Measurements from ENCODE around the gene ZBTB25. TPM values are rescaled to one million over a fixed set of nuclear protein-coding genes. Genes with fewer than 3 reads are reported as not detected.

The ZBTB25 gene
- 14.5 TPM for total RNA-seq
- polyA plus RNA-seq, result 5.9 TPM

GRCh38 chr14:64503434-64504309 is at the start of gene ZBTB25:
ZBTB25 (minus strand) TSS chr14:64503838; CDS start chr14:64490533, 13,305 bp downstream.
- Histone ChIP-seq H3K27ac (ENCODE audit: low read depth) (peak within 1 kb of the TSS; percentile 100), H3K4me1 (ENCODE audit: insufficient read depth) (peaks cover 4% of the 10 kb centered on the region), H3K4me3 (ENCODE audit: low read depth, low read length) (peak within 1 kb of the TSS; percentile 82), H3K36me3 (ENCODE audit: insufficient read depth) (no peaks in the 10 kb centered on the region)
- peak; percentile 79 for DNase-seq (ENCODE audit: extremely low spot score)
- WGBS, result under 1% methylated on average over 87 of the region's 87 CpGs

DNA sequence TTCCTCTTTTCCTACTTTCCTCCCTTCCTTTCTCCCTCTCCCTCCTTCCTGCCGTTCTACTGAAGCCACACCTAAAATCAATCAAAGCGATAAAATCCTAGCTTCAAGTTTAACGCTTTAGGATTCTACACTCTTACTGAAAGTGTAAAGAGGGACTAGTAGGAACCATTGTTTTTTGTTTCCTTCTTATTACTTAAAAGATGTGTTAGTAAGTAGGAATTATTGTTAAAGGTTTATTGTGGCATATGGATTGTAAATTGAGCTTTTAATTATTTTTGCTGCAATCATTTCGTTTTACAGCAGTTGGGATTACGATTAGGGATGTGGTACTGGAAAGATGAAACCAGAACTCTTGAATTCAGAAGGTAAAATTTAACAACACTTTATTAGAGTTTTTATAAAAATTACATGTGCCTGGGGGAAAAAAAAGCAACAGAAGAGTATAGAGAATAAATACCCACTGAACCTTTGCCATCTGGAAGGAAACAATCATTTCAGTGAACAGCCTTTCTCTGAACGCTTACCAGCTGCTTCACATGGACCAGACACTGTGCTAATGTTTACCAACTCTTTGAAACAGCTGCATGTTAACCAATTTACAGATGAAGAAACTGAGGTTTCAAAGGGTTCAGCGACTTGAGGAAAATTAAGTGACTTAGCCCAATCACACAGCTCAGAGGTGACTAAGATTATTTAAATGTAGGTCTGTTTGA is 47.1 kb upstream of the ZBTB25 start:
- Histone ChIP-seq H3K36me3 (ENCODE audit: insufficient read depth) (no peaks in the 10 kb centered on the region), H3K27ac (ENCODE audit: low read depth) (no peak overlapping the region), H3K4me3 (ENCODE audit: low read depth, low read length) (no peak overlapping the region), H3K4me1 (ENCODE audit: insufficient read depth) (no peaks in the 10 kb centered on the region)
- DNase-seq (ENCODE audit: extremely low spot score), result no peak
- WGBS, result 67% methylated on average over 7 of the region's 7 CpGs

- Histone ChIP-seq H3K27ac (ENCODE audit: low read depth) (no peak within 1 kb of the TSS), H3K4me1 (ENCODE audit: insufficient read depth) (no peaks in the 10 kb centered on the region), H3K36me3 (ENCODE audit: insufficient read depth) (no peaks in the 10 kb centered on the region), H3K4me3 (ENCODE audit: low read depth, low read length) (peak within 1 kb of the TSS; percentile 34)
- DNase-seq (ENCODE audit: extremely low spot score), result no peak
- 16% methylated on average over 54 of the region's 54 CpGs for WGBS
These were observed 46.4 kb upstream of the ZBTB25 start, which contains the start of gene PPP1R36 for GRCh38 chr14:64549791-64550620. PPP1R36 (plus strand) TSS chr14:64549961; CDS start chr14:64549998, 37 bp downstream.

DNA sequence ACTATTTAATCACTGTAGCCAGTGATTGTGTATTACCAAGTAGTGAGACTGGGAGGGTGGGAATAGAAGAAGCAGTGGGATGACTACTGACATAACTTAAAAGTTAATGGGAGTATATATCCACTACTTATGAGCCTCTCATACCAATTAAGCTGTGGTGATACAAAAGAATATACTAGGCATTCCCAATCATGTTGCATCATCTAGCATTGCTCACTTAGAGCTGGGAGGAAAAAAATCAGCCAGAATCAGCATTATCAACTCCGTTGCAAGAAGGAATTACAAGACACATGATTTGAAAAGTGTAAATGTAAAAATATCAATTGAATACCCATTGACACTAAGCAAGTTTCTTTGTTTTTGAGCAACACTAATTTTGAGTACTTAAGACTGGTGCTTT is 45.4 kb upstream of the ZBTB25 start:
- DNase-seq (ENCODE audit: extremely low spot score), result no peak
- no peak overlapping the region for H3K4me3 ChIP-seq (ENCODE audit: low read depth, low read length)
- no peaks in the 10 kb centered on the region for H3K4me1 ChIP-seq (ENCODE audit: insufficient read depth)
- no peaks in the 10 kb centered on the region for H3K36me3 ChIP-seq (ENCODE audit: insufficient read depth)
- H3K27ac ChIP-seq (ENCODE audit: low read depth), result no peak overlapping the region
- 81% methylated on average over 1 of the region's 1 CpG for WGBS

- Histone ChIP-seq H3K4me3 (ENCODE audit: low read depth, low read length) (no peak overlapping the region), H3K4me1 (ENCODE audit: insufficient read depth) (no peaks in the 10 kb centered on the region), H3K36me3 (ENCODE audit: insufficient read depth) (no peaks in the 10 kb centered on the region), H3K27ac (ENCODE audit: low read depth) (no peak overlapping the region)
- 70% methylated on average over 5 of the region's 5 CpGs for WGBS
- no peak for DNase-seq (ENCODE audit: extremely low spot score)
These were observed 41.1 kb upstream of the ZBTB25 start for GRCh38 chr14:64544607-64545312.

- WGBS, result 37% methylated on average over 4 of the region's 4 CpGs
- Histone ChIP-seq H3K27ac (ENCODE audit: low read depth) (no peak overlapping the region), H3K4me1 (ENCODE audit: insufficient read depth) (no peaks in the 10 kb centered on the region), H3K4me3 (ENCODE audit: low read depth, low read length) (peak overlapping the region; percentile 33), H3K36me3 (ENCODE audit: insufficient read depth) (no peaks in the 10 kb centered on the region)
- no peak for DNase-seq (ENCODE audit: extremely low spot score)
These were observed 39.2 kb upstream of the ZBTB25 start for GRCh38 chr14:64542836-64543201.

DNA sequence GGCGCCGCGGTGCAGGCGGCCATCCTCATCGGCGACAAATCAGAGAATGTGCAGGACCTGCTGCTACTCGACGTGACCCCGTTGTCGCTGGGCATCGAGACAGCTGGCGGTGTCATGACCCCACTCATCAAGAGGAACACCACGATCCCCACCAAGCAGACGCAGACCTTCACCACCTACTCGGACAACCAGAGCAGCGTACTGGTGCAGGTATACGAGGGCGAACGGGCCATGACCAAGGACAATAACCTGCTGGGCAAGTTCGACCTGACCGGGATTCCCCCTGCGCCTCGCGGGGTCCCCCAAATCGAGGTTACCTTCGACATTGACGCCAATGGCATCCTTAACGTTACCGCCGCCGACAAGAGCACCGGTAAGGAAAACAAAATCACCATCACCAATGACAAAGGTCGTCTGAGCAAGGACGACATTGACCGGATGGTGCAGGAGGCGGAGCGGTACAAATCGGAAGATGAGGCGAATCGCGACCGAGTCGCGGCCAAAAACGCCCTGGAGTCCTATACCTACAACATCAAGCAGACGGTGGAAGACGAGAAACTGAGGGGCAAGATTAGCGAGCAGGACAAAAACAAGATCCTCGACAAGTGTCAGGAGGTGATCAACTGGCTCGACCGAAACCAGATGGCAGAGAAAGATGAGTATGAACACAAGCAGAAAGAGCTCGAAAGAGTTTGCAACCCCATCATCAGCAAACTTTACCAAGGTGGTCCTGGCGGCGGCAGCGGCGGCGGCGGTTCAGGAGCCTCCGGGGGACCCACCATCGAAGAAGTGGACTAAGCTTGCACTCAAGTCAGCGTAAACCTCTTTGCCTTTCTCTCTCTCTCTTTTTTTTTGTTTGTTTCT is 38.6 kb upstream of the ZBTB25 start:
- DNase-seq (ENCODE audit: extremely low spot score), result no peak
- H3K36me3 ChIP-seq (ENCODE audit: insufficient read depth), result no peaks in the 10 kb centered on the region
- peak overlapping the region; percentile 33 for H3K4me3 ChIP-seq (ENCODE audit: low read depth, low read length)
- no peak overlapping the region for H3K27ac ChIP-seq (ENCODE audit: low read depth)
- 6% methylated on average over 61 of the region's 61 CpGs for WGBS
- H3K4me1 ChIP-seq (ENCODE audit: insufficient read depth), result no peaks in the 10 kb centered on the region

DNA sequence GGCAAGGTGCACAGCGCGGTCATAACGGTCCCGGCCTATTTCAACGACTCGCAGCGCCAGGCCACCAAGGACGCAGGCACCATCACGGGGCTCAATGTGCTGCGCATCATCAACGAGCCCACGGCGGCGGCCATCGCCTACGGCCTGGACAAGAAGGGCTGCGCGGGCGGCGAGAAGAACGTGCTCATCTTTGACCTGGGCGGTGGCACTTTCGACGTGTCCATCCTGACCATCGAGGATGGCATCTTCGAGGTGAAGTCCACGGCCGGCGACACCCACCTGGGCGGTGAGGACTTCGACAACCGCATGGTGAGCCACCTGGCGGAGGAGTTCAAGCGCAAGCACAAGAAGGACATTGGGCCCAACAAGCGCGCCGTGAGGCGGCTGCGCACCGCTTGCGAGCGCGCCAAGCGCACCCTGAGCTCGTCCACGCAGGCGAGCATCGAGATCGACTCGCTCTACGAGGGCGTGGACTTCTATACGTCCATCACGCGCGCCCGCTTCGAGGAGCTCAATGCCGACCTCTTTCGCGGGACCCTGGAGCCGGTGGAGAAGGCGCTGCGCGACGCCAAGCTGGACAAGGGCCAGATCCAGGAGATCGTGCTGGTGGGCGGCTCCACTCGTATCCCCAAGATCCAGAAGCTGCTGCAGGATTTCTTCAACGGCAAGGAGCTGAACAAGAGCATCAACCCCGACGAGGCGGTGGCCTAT is 37.8 kb upstream of the ZBTB25 start:
- peak overlapping the region; percentile 2 for H3K4me3 ChIP-seq (ENCODE audit: low read depth, low read length)
- DNase-seq (ENCODE audit: extremely low spot score), result no peak
- no peaks in the 10 kb centered on the region for H3K36me3 ChIP-seq (ENCODE audit: insufficient read depth)
- H3K27ac ChIP-seq (ENCODE audit: low read depth), result no peak overlapping the region
- no peaks in the 10 kb centered on the region for H3K4me1 ChIP-seq (ENCODE audit: insufficient read depth)
- WGBS, result 15% methylated on average over 73 of the region's 73 CpGs

DNA sequence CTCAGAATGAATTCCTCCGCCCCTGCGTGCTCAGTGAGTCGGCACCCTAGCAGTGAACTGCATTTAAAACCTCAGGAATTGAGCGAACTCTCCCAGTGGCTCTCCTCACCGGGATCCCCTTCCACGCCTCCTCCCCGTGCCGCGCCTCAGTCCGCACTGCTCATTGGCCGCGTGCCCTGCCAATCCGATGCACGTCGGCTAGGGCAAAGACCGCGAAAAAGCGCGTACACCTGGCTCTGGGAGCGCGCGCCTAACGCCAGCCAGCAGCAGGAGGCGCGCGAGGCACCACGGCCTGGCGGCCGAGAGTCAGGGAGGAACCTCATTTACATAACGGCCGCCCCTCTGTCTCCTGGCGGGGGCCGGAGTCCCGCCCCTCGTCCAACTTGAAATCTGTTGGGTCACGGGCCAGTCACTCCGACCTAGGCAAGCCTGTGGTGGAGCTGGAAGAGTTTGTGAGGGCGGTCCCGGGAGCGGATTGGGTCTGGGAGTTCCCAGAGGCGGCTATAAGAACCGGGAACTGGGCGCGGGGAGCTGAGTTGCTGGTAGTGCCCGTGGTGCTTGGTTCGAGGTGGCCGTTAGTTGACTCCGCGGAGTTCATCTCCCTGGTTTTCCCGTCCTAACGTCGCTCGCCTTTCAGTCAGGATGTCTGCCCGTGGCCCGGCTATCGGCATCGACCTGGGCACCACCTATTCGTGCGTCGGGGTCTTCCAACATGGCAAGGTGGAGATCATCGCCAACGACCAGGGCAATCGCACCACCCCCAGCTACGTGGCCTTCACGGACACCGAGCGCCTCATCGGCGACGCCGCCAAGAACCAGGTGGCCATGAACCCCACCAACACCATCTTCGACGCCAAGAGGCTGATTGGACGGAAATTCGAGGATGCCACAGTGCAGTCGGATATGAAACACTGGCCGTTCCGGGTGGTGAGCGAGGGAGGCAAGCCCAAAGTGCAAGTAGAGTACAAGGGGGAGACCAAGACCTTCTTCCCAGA is 36.9 kb upstream of the ZBTB25 start, which contains the start of gene HSPA2:
TSS of gene HSPA2 (plus strand) at position 534 of the 995 bp plus-strand sequence. CDS start at position 643, 109 bp downstream.
- peak within 1 kb of the TSS; percentile 44 for H3K4me3 ChIP-seq (ENCODE audit: low read depth, low read length)
- no peaks in the 10 kb centered on the region for H3K4me1 ChIP-seq (ENCODE audit: insufficient read depth)
- no peaks in the 10 kb centered on the region for H3K36me3 ChIP-seq (ENCODE audit: insufficient read depth)
- peak; percentile 95 for DNase-seq (ENCODE audit: extremely low spot score)
- peak within 1 kb of the TSS; percentile 67 for H3K27ac ChIP-seq (ENCODE audit: low read depth)
- WGBS, result 6% methylated on average over 79 of the region's 79 CpGs

DNA sequence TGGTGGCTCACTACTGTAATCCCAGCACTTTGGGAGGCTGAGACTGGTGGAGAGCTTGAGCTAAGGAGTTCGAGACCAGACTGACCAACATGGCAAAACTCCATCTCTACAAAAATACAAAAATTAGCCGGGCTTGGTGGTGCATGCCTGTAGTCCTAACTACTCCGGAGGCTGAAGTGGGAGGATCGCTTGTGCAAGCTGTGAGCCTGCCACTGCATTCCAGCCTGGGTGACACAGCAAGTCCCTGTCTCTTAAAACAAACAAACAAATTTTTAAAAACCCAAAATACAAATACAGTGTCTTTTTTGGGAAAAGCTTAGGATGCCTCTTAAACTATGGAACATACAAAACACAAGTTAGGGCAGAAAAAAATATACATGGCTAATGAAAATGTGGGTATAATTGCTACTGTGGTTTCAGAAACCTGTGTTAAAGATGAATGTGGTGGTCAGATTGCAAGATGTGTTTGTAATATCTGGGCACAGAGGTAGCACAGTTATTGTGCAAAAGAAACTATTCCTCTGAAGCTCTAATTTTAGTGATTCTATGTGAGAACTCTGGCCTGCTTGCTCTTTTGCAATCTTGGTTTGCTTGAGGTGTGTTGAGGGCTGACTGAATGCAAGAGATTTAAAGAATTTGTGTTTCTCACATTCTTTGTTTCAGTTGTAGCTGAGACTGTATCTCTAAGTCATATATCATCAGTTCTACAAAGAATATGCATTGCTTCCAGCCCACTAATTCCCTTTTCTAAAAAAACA is 33.0 kb upstream of the ZBTB25 start:
- H3K27ac ChIP-seq (ENCODE audit: low read depth), result no peak overlapping the region
- H3K4me1 ChIP-seq (ENCODE audit: insufficient read depth), result no peaks in the 10 kb centered on the region
- no peak for DNase-seq (ENCODE audit: extremely low spot score)
- WGBS, result 86% methylated on average over 4 of the region's 4 CpGs
- no peak overlapping the region for H3K4me3 ChIP-seq (ENCODE audit: low read depth, low read length)
- H3K36me3 ChIP-seq (ENCODE audit: insufficient read depth), result no peaks in the 10 kb centered on the region

All from urinary bladder (tissue), 4 donors.